ENCODE measurements around the gene DYNC1I1. TPM values are rescaled to one million over a fixed set of nuclear protein-coding genes. Genes with fewer than 3 reads are reported as not detected.
A peak's percentile ranks its signal among the peaks of the same experiment; 100 is the strongest.

DYNC1I1 gene
- total RNA-seq, 1 experiment from 2014 or later: 3.6 TPM

GRCh38 chr7:96090756-96091155, 318.4 kb downstream of the DYNC1I1 start:
- POLR2A ChIA-PET (ENCODE audit: low non-redundant PET): no interaction called here
- Histone ChIP-seq H3K27ac (ENCODE audit: low read depth, low read length, poor library complexity, severe bottlenecking) (no peak overlapping the region), H3K36me3 (ENCODE audit: insufficient read depth, low read length, poor library complexity, severe bottlenecking) (no peaks in the 10 kb centered on the region), H3K27me3 (replicated peaks; ENCODE audit: insufficient read depth, low read depth, low read length, poor library complexity) (no peaks in the 10 kb centered on the region), H3K9me3 (ENCODE audit: low read depth, low read length, poor library complexity, severe bottlenecking) (no peaks in the 10 kb centered on the region), H3K4me3 (ENCODE audit: low read depth, low read length, poor library complexity, severe bottlenecking) (no peak overlapping the region), H3K4me1 (ENCODE audit: insufficient read depth, low read length, poor library complexity, severe bottlenecking) (peaks cover 5% of the 10 kb centered on the region)
- TF ChIP-seq CTCF (conservative IDR thresholded peaks at IDR 0.05; ENCODE audit: low read depth, low read length) (no peak), EZH2 (IDR thresholded peaks at IDR 0.05; ENCODE audit: borderline replicate concordance, low read depth, low read length, poor library complexity, severe bottlenecking) (no peak)
- CTCF ChIA-PET: no interaction called here
- DNase-seq (ENCODE audit: low spot score): peak; percentile 22
- intact Hi-C loops (cut with micrococcal nuclease; ENCODE audit: unreplicated experiment): no loop called here
- BruUV-seq (replicated peaks): no TSS peak

GRCh38 chr7:96093435-96093834, 321.1 kb downstream of the DYNC1I1 start:
- ChIA-PET POLR2A (ENCODE audit: low non-redundant PET) (no interaction called here), CTCF (no interaction called here)
- H3K27ac ChIP-seq (ENCODE audit: low read depth, low read length, poor library complexity, severe bottlenecking): no peak overlapping the region
- H3K27me3 ChIP-seq (replicated peaks; ENCODE audit: insufficient read depth, low read depth, low read length, poor library complexity): no peaks in the 10 kb centered on the region
- intact Hi-C loops (cut with micrococcal nuclease; ENCODE audit: unreplicated experiment): no loop called here
- no peak overlapping the region for H3K4me3 ChIP-seq (ENCODE audit: low read depth, low read length, poor library complexity, severe bottlenecking)
- no TSS peak for BruUV-seq (replicated peaks)
- TF ChIP-seq EZH2 (IDR thresholded peaks at IDR 0.05; ENCODE audit: borderline replicate concordance, low read depth, low read length, poor library complexity, severe bottlenecking): no peak
- peaks cover 5% of the 10 kb centered on the region for H3K4me1 ChIP-seq (ENCODE audit: insufficient read depth, low read length, poor library complexity, severe bottlenecking)
- H3K36me3 ChIP-seq (ENCODE audit: insufficient read depth, low read length, poor library complexity, severe bottlenecking): no peaks in the 10 kb centered on the region
- H3K9me3 ChIP-seq (ENCODE audit: low read depth, low read length, poor library complexity, severe bottlenecking): no peaks in the 10 kb centered on the region
- no peak for DNase-seq (ENCODE audit: low spot score)

- H3K27me3 ChIP-seq (replicated peaks; ENCODE audit: insufficient read depth, low read depth, low read length, poor library complexity): no peaks in the 10 kb centered on the region
- TF ChIP-seq CTCF (conservative IDR thresholded peaks at IDR 0.05; ENCODE audit: low read depth, low read length) (no peak), EZH2 (IDR thresholded peaks at IDR 0.05; ENCODE audit: borderline replicate concordance, low read depth, low read length, poor library complexity, severe bottlenecking) (no peak)
- POLR2A ChIA-PET (ENCODE audit: low non-redundant PET): no interaction called here
- no peak overlapping the region for H3K4me3 ChIP-seq (ENCODE audit: low read depth, low read length, poor library complexity, severe bottlenecking)
- no peak overlapping the region for H3K27ac ChIP-seq (ENCODE audit: low read depth, low read length, poor library complexity, severe bottlenecking)
- no peak for DNase-seq (ENCODE audit: low spot score)
- BruUV-seq (replicated peaks): no TSS peak
- CTCF ChIA-PET: no interaction called here
- no peaks in the 10 kb centered on the region for H3K36me3 ChIP-seq (ENCODE audit: insufficient read depth, low read length, poor library complexity, severe bottlenecking)
- H3K9me3 ChIP-seq (ENCODE audit: low read depth, low read length, poor library complexity, severe bottlenecking): no peaks in the 10 kb centered on the region
- intact Hi-C loops (cut with micrococcal nuclease; ENCODE audit: unreplicated experiment): no loop called here
- no peaks in the 10 kb centered on the region for H3K4me1 ChIP-seq (ENCODE audit: insufficient read depth, low read length, poor library complexity, severe bottlenecking)
Observed at GRCh38 chr7:96097835-96098234, 325.5 kb downstream of the DYNC1I1 start.

- Histone ChIP-seq H3K36me3 (ENCODE audit: insufficient read depth, low read length, poor library complexity, severe bottlenecking) (no peaks in the 10 kb centered on the region), H3K4me3 (ENCODE audit: low read depth, low read length, poor library complexity, severe bottlenecking) (no peak overlapping the region), H3K4me1 (ENCODE audit: insufficient read depth, low read length, poor library complexity, severe bottlenecking) (no peaks in the 10 kb centered on the region), H3K27me3 (replicated peaks; ENCODE audit: insufficient read depth, low read depth, low read length, poor library complexity) (no peaks in the 10 kb centered on the region), H3K27ac (ENCODE audit: low read depth, low read length, poor library complexity, severe bottlenecking) (no peak overlapping the region), H3K9me3 (ENCODE audit: low read depth, low read length, poor library complexity, severe bottlenecking) (no peaks in the 10 kb centered on the region)
- ChIA-PET POLR2A (ENCODE audit: low non-redundant PET) (no interaction called here), CTCF (no interaction called here)
- intact Hi-C loops (cut with micrococcal nuclease; ENCODE audit: unreplicated experiment): no loop called here
- no peak for DNase-seq (ENCODE audit: low spot score)
- no TSS peak for BruUV-seq (replicated peaks)
- TF ChIP-seq CTCF (conservative IDR thresholded peaks at IDR 0.05; ENCODE audit: low read depth, low read length) (no peak), EZH2 (IDR thresholded peaks at IDR 0.05; ENCODE audit: borderline replicate concordance, low read depth, low read length, poor library complexity, severe bottlenecking) (no peak)
Observed at GRCh38 chr7:96100737-96101136, 328.4 kb downstream of the DYNC1I1 start.

All from A673 (cell line).